ENCODE results near the gene TASOR.

Gene TASOR

GRCh38 chr3:56691165-56692000 lies 8.3 kb upstream of the TASOR start:
- H3K9me3 ChIP-seq (replicated peaks in 1 of 11) = peaks cover 0 to 19% (median 7%) of the 10 kb centered on the region in 11 experiments; a peak in 10 of 22 replicates
- peak overlapping the region in 6 of 11 experiments; percentile 8 to 95 (median 70); a peak in 7 of 22 replicates for H3K27ac ChIP-seq
- no peak for TF ChIP-seq Cebpa-rat (IDR thresholded peaks at IDR 0.05)
- no peaks in the 10 kb centered on the region for H3K27me3 ChIP-seq
- no peak overlapping the region for H3K9ac ChIP-seq
- peak overlapping the region in 5 of 11 experiments; percentile 28 to 88 (median 80); a peak in 7 of 22 replicates for H3K4me2 ChIP-seq
- H3K36me3 ChIP-seq = 0 out of 22 replicates have a peak, but pooled peaks cover 0 to 4% (median 0%) of the 10 kb centered on the region in 11 experiments
- H4K20me1 ChIP-seq = no peaks in the 10 kb centered on the region
- H3K4me1 ChIP-seq = peaks cover 17 to 72% (median 42%) of the 10 kb centered on the region in 10 experiments
- no peak overlapping the region for H3K4me3 ChIP-seq

GRCh38 chr3:56689303-56689702 lies 6.2 kb upstream of the TASOR start:
- no peak overlapping the region for H3K9ac ChIP-seq
- peaks cover 1 to 28% (median 7%) of the 10 kb centered on the region in 11 experiments; a peak in 15 of 22 replicates for H3K9me3 ChIP-seq (replicated peaks in 1 of 11)
- H4K20me1 ChIP-seq = no peaks in the 10 kb centered on the region
- no peaks in the 10 kb centered on the region for H3K27me3 ChIP-seq
- H3K4me2 ChIP-seq = no peak overlapping the region; a peak in 1 of 22 replicates
- H3K36me3 ChIP-seq = peaks cover 3 to 17% (median 9%) of the 10 kb centered on the region in 11 experiments; a peak in 16 of 22 replicates
- no peak for TF ChIP-seq Cebpa-rat (IDR thresholded peaks at IDR 0.05)
- no peak overlapping the region for H3K4me3 ChIP-seq
- no peak overlapping the region for H3K27ac ChIP-seq
- peaks cover 17 to 51% (median 27%) of the 10 kb centered on the region in 10 experiments for H3K4me1 ChIP-seq

GRCh38 chr3:56688191-56688590 lies 5.1 kb upstream of the TASOR start:
- Histone ChIP-seq H3K4me2 (peak overlapping the region in 9 of 11 experiments; percentile 9 to 72 (median 28); a peak in 12 of 22 replicates), H3K27me3 (no peaks in the 10 kb centered on the region), H3K27ac (no peak overlapping the region), H3K9me3 (replicated peaks in 1 of 11) (peaks cover 12 to 39% (median 17%) of the 10 kb centered on the region in 11 experiments), H3K4me3 (no peak overlapping the region), H4K20me1 (no peaks in the 10 kb centered on the region), H3K36me3 (peaks cover 4 to 25% (median 12%) of the 10 kb centered on the region in 11 experiments; a peak in 16 of 22 replicates), H3K9ac (no peak overlapping the region), H3K4me1 (peaks cover 7 to 52% (median 16%) of the 10 kb centered on the region in 10 experiments)
- TF ChIP-seq Cebpa-rat (IDR thresholded peaks at IDR 0.05) = no peak

GRCh38 chr3:56684029-56684428 lies 964 bp upstream of the TASOR start:
- Histone ChIP-seq H3K9ac (no peak overlapping the region), H3K27me3 (no peaks in the 10 kb centered on the region)

GRCh38 chr3:56682462-56683121 lies 473 bp downstream of the TASOR start:
- Histone ChIP-seq H3K36me3 (peaks cover 20 to 57% (median 42%) of the 10 kb centered on the region in 11 experiments; a peak in 21 of 22 replicates), H3K27me3 (no peaks in the 10 kb centered on the region), H3K4me1 (peaks cover 5 to 53% (median 14%) of the 10 kb centered on the region in 10 experiments; a peak in 16 of 20 replicates), H4K20me1 (peaks cover 0 to 19% (median 0%) of the 10 kb centered on the region in 11 experiments; a peak in 5 of 22 replicates), H3K4me2 (peak overlapping the region; percentile 59 to 92 (median 83)), H3K4me3 (peak overlapping the region; percentile 71 to 90 (median 80)), H3K9ac (peak overlapping the region; percentile 96 to 100 (median 100)), H3K9me3 (replicated peaks in 1 of 11) (peaks cover 10 to 47% (median 35%) of the 10 kb centered on the region in 11 experiments), H3K27ac (peak overlapping the region; percentile 98 to 100 (median 100))
- TF ChIP-seq Cebpa-rat (IDR thresholded peaks at IDR 0.05) = no peak

More at GRCh38 chr3:56684029-56684428, 964 bp upstream of the TASOR start:
- Histone ChIP-seq H3K36me3 (peaks cover 12 to 42% (median 30%) of the 10 kb centered on the region in 11 experiments; a peak in 20 of 22 replicates), H3K9me3 (replicated peaks in 1 of 11) (peaks cover 10 to 40% (median 30%) of the 10 kb centered on the region in 11 experiments), H3K27ac (peak overlapping the region in 1 of 11 experiments; percentile 100; a peak in 1 of 22 replicates), H3K4me1 (peaks cover 10 to 50% (median 22%) of the 10 kb centered on the region in 10 experiments; a peak in 19 of 20 replicates), H3K4me2 (peak overlapping the region in 3 of 11 experiments; percentile 63 to 90 (median 76); a peak in 4 of 22 replicates), H4K20me1 (peaks cover 0 to 5% (median 0%) of the 10 kb centered on the region in 11 experiments; a peak in 3 of 22 replicates), H3K4me3 (peak overlapping the region in 5 of 10 experiments; percentile 78 to 90 (median 81); a peak in 6 of 20 replicates)
- no peak for TF ChIP-seq Cebpa-rat (IDR thresholded peaks at IDR 0.05)

GRCh38 chr3:56681984-56682461 lies 1.0 kb downstream of the TASOR start:
- H3K4me1 ChIP-seq = peaks cover 5 to 54% (median 14%) of the 10 kb centered on the region in 10 experiments; a peak in 14 of 20 replicates
- peak overlapping the region; percentile 71 to 90 (median 80) for H3K4me3 ChIP-seq
- H3K36me3 ChIP-seq = peaks cover 20 to 62% (median 47%) of the 10 kb centered on the region in 11 experiments; a peak in 21 of 22 replicates
- TF ChIP-seq Cebpa-rat (IDR thresholded peaks at IDR 0.05) = no peak
- peak overlapping the region; percentile 98 to 100 (median 100) for H3K27ac ChIP-seq
- H3K9me3 ChIP-seq (replicated peaks in 1 of 11) = peaks cover 10 to 47% (median 35%) of the 10 kb centered on the region in 11 experiments
- H3K27me3 ChIP-seq = no peaks in the 10 kb centered on the region
- peak overlapping the region; percentile 96 to 100 (median 100) for H3K9ac ChIP-seq
- peak overlapping the region; percentile 59 to 92 (median 83) for H3K4me2 ChIP-seq
- peaks cover 0 to 25% (median 0%) of the 10 kb centered on the region in 11 experiments; a peak in 5 of 22 replicates for H4K20me1 ChIP-seq

- Histone ChIP-seq H3K4me1 (peaks cover 5 to 61% (median 14%) of the 10 kb centered on the region in 10 experiments; a peak in 14 of 20 replicates), H3K9ac (peak overlapping the region in 1 of 11 experiments; percentile 100; a peak in 2 of 22 replicates), H3K9me3 (replicated peaks in 1 of 11) (peaks cover 10 to 47% (median 35%) of the 10 kb centered on the region in 11 experiments), H3K4me2 (peak overlapping the region in 6 of 11 experiments; percentile 1 to 90 (median 80); a peak in 12 of 22 replicates), H3K27me3 (no peaks in the 10 kb centered on the region), H3K4me3 (peak overlapping the region in 4 of 10 experiments; percentile 21 to 81 (median 74); a peak in 8 of 20 replicates), H3K27ac (peak overlapping the region in 1 of 11 experiments; percentile 100; a peak in 1 of 22 replicates), H3K36me3 (peaks cover 26 to 63% (median 50%) of the 10 kb centered on the region in 11 experiments; a peak in 21 of 22 replicates), H4K20me1 (peaks cover 0 to 44% (median 2%) of the 10 kb centered on the region in 11 experiments; a peak in 8 of 22 replicates)
- no peak for TF ChIP-seq Cebpa-rat (IDR thresholded peaks at IDR 0.05)
Observed at GRCh38 chr3:56680054-56680580, 2.9 kb downstream of the TASOR start.
